Hepatocyte (in vitro differentiated cells): ENCODE data around the gene VNN1. TPM values are rescaled to one million over a fixed set of nuclear protein-coding genes. Genes with fewer than 3 reads are reported as not detected.
A peak's percentile ranks its signal among the peaks of the same experiment; 100 is the strongest.

Experiments
- DNase-seq: peaks from one replicate; pipeline ENCODE4 v3.0.0-alpha.2; 2016; ENCODE audit warnings: low spot score
- H2AFZ ChIP-seq: fragments of 200-600 bp; sonication (generic); 2 replicates; pipeline ENCODE4 v1.6.0; 2016; ENCODE audit warnings: antibody characterized with exemption, mild to moderate bottlenecking
- H3K27ac ChIP-seq: fragments of 200-600 bp; sonication (generic); 2 replicates; pipeline ENCODE4 v1.5.1; 2016; ENCODE audit warnings: mild to moderate bottlenecking
- H3K27me3 ChIP-seq: fragments of 200-600 bp; sonication (generic); 2 replicates; pipeline ENCODE4 v1.6.1; 2016
- H3K36me3 ChIP-seq: fragments of 200-600 bp; sonication (generic); replicated peaks from 2 replicates; pipeline ENCODE4 v1.5.1; 2016; ENCODE audit warnings: low read depth; ENCODE audit not compliant: insufficient read depth
- H3K4me1 ChIP-seq: fragments of 200-600 bp; sonication (generic); 2 replicates; pipeline ENCODE4 v1.5.1; 2016; ENCODE audit warnings: mild to moderate bottlenecking, moderate library complexity; ENCODE audit not compliant: insufficient read depth
- H3K4me2 ChIP-seq: fragments of 200-600 bp; sonication (generic); 2 replicates; pipeline ENCODE4 v1.6.0; 2016
- H3K4me3 ChIP-seq: fragments of 200-600 bp; sonication (generic); 2 replicates; pipeline ENCODE4 v1.5.1; 2016; ENCODE audit warnings: mild to moderate bottlenecking
- H3K79me2 ChIP-seq: fragments of 200-600 bp; sonication (generic); 2 replicates; pipeline ENCODE4 v1.6.0; 2017; ENCODE audit warnings: mild to moderate bottlenecking
- H3K9me2 ChIP-seq: fragments of 200-600 bp; sonication (generic); replicated peaks from 2 replicates; pipeline ENCODE4 v1.6.0; 2017; ENCODE audit warnings: mild to moderate bottlenecking; ENCODE audit not compliant: insufficient read depth
- H3K9me3 ChIP-seq: fragments of 200-600 bp; sonication (generic); 2 replicates; pipeline ENCODE4 v1.5.1; 2016; ENCODE audit warnings: low read depth, mild to moderate bottlenecking
- H4K20me1 ChIP-seq: fragments of 200-600 bp; sonication (generic); 2 replicates; pipeline ENCODE4 v1.6.0; 2016; ENCODE audit warnings: mild to moderate bottlenecking; ENCODE audit not compliant: insufficient read depth, poor library complexity, severe bottlenecking
- CTCF ChIP-seq: fragments of 200-600 bp; sonication (generic); IDR thresholded peaks from 2 replicates; pipeline ENCODE4 v1.5.1; 2016; ENCODE audit warnings: antibody characterized with exemption, mild to moderate bottlenecking; ENCODE audit not compliant: poor library complexity
- EZH2 ChIP-seq: fragments of 200-600 bp; sonication (generic); IDR thresholded peaks from 2 replicates; pipeline ENCODE4 v1.6.1; 2016; ENCODE audit warnings: antibody characterized with exemption, mild to moderate bottlenecking, borderline replicate concordance
- EZH2phosphoT487 ChIP-seq: fragments of 200-600 bp; sonication (generic); IDR thresholded peaks from one replicate; pipeline ENCODE4 v1.6.1; 2018; ENCODE audit warnings: antibody characterized with exemption, mild to moderate bottlenecking, low read depth, moderate library complexity; ENCODE audit not compliant: unreplicated experiment, severe bottlenecking
- WGBS: methylation state at CpG from one replicate; pipeline ENCODE4 v1.1.6; 2016; ENCODE audit warnings: low lambda C conversion rate; ENCODE audit errors: missing lambda C conversion rate; 5-methylcytosine and 5-hydroxymethylcytosine counted together
- polyA plus RNA-seq: library from polyadenylated mRNA; unstranded; fragments of >200 nt; fragmentation: Nextera tagmentation; extraction: Ambion mirVana; gene quantifications from 2 replicates; pipeline ENCODE4 v1.2.1, GENCODE V29; 2016
- total RNA-seq: library from RNA; depleted of rRNA; stranded (reverse); fragments of >200 nt; gene quantifications from 2 replicates; pipeline ENCODE4 v1.2.3, GENCODE V29; 2014

Gene VNN1
- total and polyA plus RNA-seq, 2 experiments from 2014 or later = 0.93 to 1.4 TPM

DNA sequence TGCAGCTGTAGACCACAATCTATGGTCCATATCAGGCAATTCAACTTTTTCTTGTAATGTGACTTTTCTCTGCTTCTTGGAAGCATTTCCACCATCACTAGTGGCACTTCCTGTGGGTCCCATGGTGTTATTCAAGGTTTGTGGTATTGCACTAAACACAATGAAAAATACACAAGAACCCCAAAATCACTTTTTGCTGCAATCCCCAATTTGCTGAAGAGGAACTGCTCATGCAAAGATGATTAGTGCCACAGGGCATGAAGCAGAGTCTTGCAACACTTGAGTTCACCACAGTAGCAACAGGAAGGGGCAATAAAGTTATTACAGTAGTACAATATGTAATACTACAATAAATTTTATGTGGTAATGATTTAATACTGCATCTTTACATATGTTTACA, 38.1 kb downstream of the VNN1 start:
- no peaks in the 10 kb centered on the region for H3K9me3 ChIP-seq
- no peak for DNase-seq
- H3K4me2 ChIP-seq = no peak overlapping the region
- H3K4me1 ChIP-seq = no peaks in the 10 kb centered on the region
- no peak overlapping the region for H2AFZ ChIP-seq
- no peaks in the 10 kb centered on the region for H3K79me2 ChIP-seq
- no peaks in the 10 kb centered on the region for H3K27me3 ChIP-seq
- H3K9me2 ChIP-seq = no peaks in the 10 kb centered on the region
- TF ChIP-seq EZH2 (no peak), CTCF (no peak), EZH2phosphoT487 (no peak)
- no peak overlapping the region for H3K4me3 ChIP-seq
- H3K27ac ChIP-seq = no peak overlapping the region
- H4K20me1 ChIP-seq = no peaks in the 10 kb centered on the region
- no peaks in the 10 kb centered on the region for H3K36me3 ChIP-seq

- no peak overlapping the region for H3K4me2 ChIP-seq
- DNase-seq = no peak
- H3K79me2 ChIP-seq = no peaks in the 10 kb centered on the region
- no peak for TF ChIP-seq EZH2
- TF ChIP-seq EZH2phosphoT487 = no peak
- no peak for TF ChIP-seq CTCF
- no peaks in the 10 kb centered on the region for H3K27me3 ChIP-seq
- H2AFZ ChIP-seq = no peak overlapping the region
- WGBS = 90% methylated on average over 3 of the region's 3 CpGs
- H3K9me2 ChIP-seq = no peaks in the 10 kb centered on the region
- no peaks in the 10 kb centered on the region for H3K9me3 ChIP-seq
- no peak overlapping the region for H3K4me3 ChIP-seq
- no peaks in the 10 kb centered on the region for H4K20me1 ChIP-seq
- no peak overlapping the region for H3K27ac ChIP-seq
- peaks cover 7% of the 10 kb centered on the region for H3K4me1 ChIP-seq
- no peaks in the 10 kb centered on the region for H3K36me3 ChIP-seq
Measured at GRCh38 chr6:132675002-132675401, 38.9 kb downstream of the VNN1 start.

DNA sequence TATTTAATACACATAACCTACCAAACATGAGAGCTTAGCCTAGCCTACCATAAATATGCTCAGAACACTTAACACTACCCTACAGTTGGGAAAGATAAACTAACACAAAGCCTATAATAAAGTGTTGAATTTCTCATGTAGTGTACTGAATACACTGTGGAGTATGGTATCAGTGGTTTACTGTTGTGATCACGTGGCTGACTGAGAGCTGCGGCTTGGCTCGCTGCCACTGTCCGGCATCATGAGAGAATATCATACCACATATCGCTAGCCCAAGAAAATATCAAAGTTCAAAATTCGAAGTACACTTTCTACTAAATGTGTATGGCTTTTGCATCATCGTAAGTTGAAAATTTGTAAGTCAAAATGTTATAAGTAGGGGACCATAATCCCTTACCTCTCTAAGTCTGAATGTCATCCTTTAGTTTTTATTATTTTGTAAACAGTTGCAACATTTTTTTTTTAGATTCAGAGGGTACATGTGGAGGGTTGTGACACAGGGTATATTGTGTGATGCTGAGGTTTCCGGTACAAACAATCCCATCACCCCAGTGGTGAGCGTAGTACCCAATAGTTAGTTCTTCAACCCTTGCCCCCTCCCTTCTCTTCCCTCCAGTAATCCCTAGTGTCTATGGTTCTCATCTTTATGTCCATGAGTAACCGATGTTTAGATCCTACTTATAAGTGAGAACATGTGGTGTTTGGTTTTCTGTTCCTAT, 40.3 kb downstream of the VNN1 start:
- no peaks in the 10 kb centered on the region for H3K36me3 ChIP-seq
- H3K27ac ChIP-seq = no peak overlapping the region
- no peaks in the 10 kb centered on the region for H3K79me2 ChIP-seq
- 88% methylated on average over 10 of the region's 10 CpGs for WGBS
- no peak overlapping the region for H2AFZ ChIP-seq
- TF ChIP-seq EZH2phosphoT487 = no peak
- TF ChIP-seq EZH2 = no peak
- TF ChIP-seq CTCF = no peak
- H3K4me1 ChIP-seq = peaks cover 9% of the 10 kb centered on the region
- no peak for DNase-seq
- no peaks in the 10 kb centered on the region for H3K9me2 ChIP-seq
- no peak overlapping the region for H3K4me2 ChIP-seq
- H3K27me3 ChIP-seq = no peaks in the 10 kb centered on the region
- no peaks in the 10 kb centered on the region for H3K9me3 ChIP-seq
- H4K20me1 ChIP-seq = no peaks in the 10 kb centered on the region
- no peak overlapping the region for H3K4me3 ChIP-seq

DNA sequence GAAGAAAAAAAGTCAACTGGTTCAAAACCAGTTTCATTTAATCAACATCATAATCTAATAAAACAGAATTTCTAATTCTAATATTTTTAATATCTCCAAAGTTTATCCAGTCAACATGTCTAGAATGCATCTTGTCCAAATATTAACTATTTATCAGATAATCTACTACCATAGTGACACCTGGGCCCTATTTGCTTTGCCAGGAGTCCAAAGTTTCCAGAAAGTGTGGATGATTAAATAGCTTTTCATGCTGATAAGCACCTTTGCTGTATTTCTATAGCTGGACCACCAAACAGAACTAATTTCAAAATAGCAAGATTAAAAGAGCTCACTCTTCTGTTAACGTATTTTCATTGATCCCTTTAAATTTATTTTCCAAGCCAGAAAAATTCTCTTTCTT, 42.6 kb downstream of the VNN1 start:
- TF ChIP-seq CTCF = no peak
- no peak for TF ChIP-seq EZH2
- TF ChIP-seq EZH2phosphoT487 = no peak
- WGBS = 64% methylated on average over 1 of the region's 1 CpG
- H3K79me2 ChIP-seq = no peaks in the 10 kb centered on the region
- no peaks in the 10 kb centered on the region for H3K9me3 ChIP-seq
- no peaks in the 10 kb centered on the region for H3K36me3 ChIP-seq
- H3K27me3 ChIP-seq = no peaks in the 10 kb centered on the region
- DNase-seq = peak; percentile 14
- peaks cover 9% of the 10 kb centered on the region for H3K4me1 ChIP-seq
- H3K4me2 ChIP-seq = peak overlapping the region; percentile 43
- no peak overlapping the region for H2AFZ ChIP-seq
- no peaks in the 10 kb centered on the region for H4K20me1 ChIP-seq
- no peak overlapping the region for H3K4me3 ChIP-seq
- no peaks in the 10 kb centered on the region for H3K9me2 ChIP-seq
- H3K27ac ChIP-seq = peak overlapping the region; percentile 1
